Body of pancreas (tissue), 4 donors: ENCODE measurements around the gene HSH2D. TPM values are rescaled to one million over a fixed set of nuclear protein-coding genes. Genes with fewer than 3 reads are reported as not detected.

Experiments
- ATAC-seq: fragments of 150-250 bp; one replicate; pipeline ENCODE4 v1.9.1; 2016
- DNase-seq, 4 donors: peaks; one replicate each; pipeline ENCODE4 v3.0.0-alpha.2; 2019
- H3K27ac ChIP-seq, 4 donors: fragments of 200-600 bp; sonication (generic); 1 replicate in 3 of 4; 2 replicates in 1 of 4; pipeline versions ENCODE4 v1.5.1 to v1.6.1; 2016 to 2019; ENCODE audit warnings: mild to moderate bottlenecking in 1 of 4, mixed read lengths in 1 of 4, moderate library complexity in 1 of 4
- H3K27me3 ChIP-seq, 2 donors: fragments of 200-600 bp; sonication (generic); one replicate each; pipeline ENCODE4 v1.6.0; 2016; ENCODE audit warnings: mild to moderate bottlenecking in 1 of 2
- H3K36me3 ChIP-seq, 2 donors: fragments of 200-600 bp; sonication (generic); replicated peaks in 1 of 2; 2 replicates each; pipeline ENCODE4 v1.5.1; 2016; ENCODE audit warnings: low read depth in 2 of 2; ENCODE audit not compliant: insufficient read depth in 1 of 2
- H3K4me1 ChIP-seq: fragments of 200-600 bp; sonication (generic); one replicate; pipeline ENCODE4 v1.6.0; 2016
- H3K4me3 ChIP-seq, 2 donors: fragments of 200-600 bp; sonication (generic); 1 replicate in 1 of 2; 2 replicates in 1 of 2; pipeline ENCODE4 v1.5.1; 2016 to 2019
- H3K9me3 ChIP-seq, 3 donors: fragments of 200-600 bp; sonication (generic); 1 replicate in 2 of 3; 2 replicates in 1 of 3; pipeline ENCODE4 v1.5.1; 2016
- POLR2A ChIP-seq, 3 donors: fragments of 450-650 bp; IDR thresholded peaks; one replicate each; pipeline ENCODE4 v1.6.1; 2016; ENCODE audit warnings: antibody characterized with exemption in 3 of 3, mild to moderate bottlenecking in 2 of 3
- WGBS, 2 donors: methylation state at CpG; one replicate each; pipeline ENCODE4 v1.1.5; 2017; 5-methylcytosine and 5-hydroxymethylcytosine counted together
- intact Hi-C: fragments of 100-400 bp; cut with DNase I; formaldehyde crosslinking; loops from one replicate; pipeline ENCODE4 v1.15.1; 2023
- total RNA-seq, 2 donors: library from RNA; depleted of rRNA; stranded (reverse); fragments of >200 nt; gene quantifications; one replicate each; pipeline ENCODE4 v1.1.0, GENCODE V29; 2016
- TF ChIP-seq, protein P1 (sequence below), 7 experiments: fragments of 450-650 bp in 4 of 7; fragments of 200-600 bp in 3 of 7; sonication (generic) in 3 of 7; IDR thresholded peaks; one replicate each; pipeline ENCODE4 v1.5.1; 2016 to 2019; ENCODE audit warnings: antibody characterized with exemption in 7 of 7

HSH2D gene
- total RNA-seq, 2 donors from 2014 or later, result 3.6 to 9.6 TPM

GRCh38 chr19:16202320-16203255 lies 59.1 kb downstream of the HSH2D start:
- Histone ChIP-seq H3K4me1 (peaks cover 13% of the 10 kb centered on the region), H3K27me3 (no peaks in the 10 kb centered on the region), H3K27ac (no peak overlapping the region), H3K9me3 (no peaks in the 10 kb centered on the region), H3K36me3 (peaks cover 0 to 3% of the 10 kb centered on the region in 2 donors), H3K4me3 (no peak overlapping the region)
- intact Hi-C loops, result no loop called here
- no peak for TF ChIP-seq POLR2A (IDR thresholded peaks at IDR 0.05)
- TF ChIP-seq, protein P1, sequence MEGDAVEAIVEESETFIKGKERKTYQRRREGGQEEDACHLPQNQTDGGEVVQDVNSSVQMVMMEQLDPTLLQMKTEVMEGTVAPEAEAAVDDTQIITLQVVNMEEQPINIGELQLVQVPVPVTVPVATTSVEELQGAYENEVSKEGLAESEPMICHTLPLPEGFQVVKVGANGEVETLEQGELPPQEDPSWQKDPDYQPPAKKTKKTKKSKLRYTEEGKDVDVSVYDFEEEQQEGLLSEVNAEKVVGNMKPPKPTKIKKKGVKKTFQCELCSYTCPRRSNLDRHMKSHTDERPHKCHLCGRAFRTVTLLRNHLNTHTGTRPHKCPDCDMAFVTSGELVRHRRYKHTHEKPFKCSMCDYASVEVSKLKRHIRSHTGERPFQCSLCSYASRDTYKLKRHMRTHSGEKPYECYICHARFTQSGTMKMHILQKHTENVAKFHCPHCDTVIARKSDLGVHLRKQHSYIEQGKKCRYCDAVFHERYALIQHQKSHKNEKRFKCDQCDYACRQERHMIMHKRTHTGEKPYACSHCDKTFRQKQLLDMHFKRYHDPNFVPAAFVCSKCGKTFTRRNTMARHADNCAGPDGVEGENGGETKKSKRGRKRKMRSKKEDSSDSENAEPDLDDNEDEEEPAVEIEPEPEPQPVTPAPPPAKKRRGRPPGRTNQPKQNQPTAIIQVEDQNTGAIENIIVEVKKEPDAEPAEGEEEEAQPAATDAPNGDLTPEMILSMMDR (IDR thresholded peaks at IDR 0.05), result no peak
- WGBS, 2 donors, result 79 to 84% methylated on average over 21 to 22 of the region's 22 CpGs
- no peak for DNase-seq
- ATAC-seq, result no peak

GRCh38 chr19:16203256-16204004 lies 59.9 kb downstream of the HSH2D start:
- 92 to 94% methylated on average over 14 to 19 of the region's 19 CpGs for WGBS, 2 donors
- DNase-seq (no peak), ATAC-seq (no peak)
- H3K9me3 ChIP-seq, result no peaks in the 10 kb centered on the region
- TF ChIP-seq POLR2A (IDR thresholded peaks at IDR 0.05), result no peak
- TF ChIP-seq, protein P1 (IDR thresholded peaks at IDR 0.05), result no peak
- H3K27me3 ChIP-seq, result no peaks in the 10 kb centered on the region
- H3K4me1 ChIP-seq, result peaks cover 9% of the 10 kb centered on the region
- no peak overlapping the region for H3K4me3 ChIP-seq
- intact Hi-C loops, result no loop called here
- H3K27ac ChIP-seq, result no peak overlapping the region
- H3K36me3 ChIP-seq, result peaks cover 0 to 3% of the 10 kb centered on the region in 2 donors

DNA sequence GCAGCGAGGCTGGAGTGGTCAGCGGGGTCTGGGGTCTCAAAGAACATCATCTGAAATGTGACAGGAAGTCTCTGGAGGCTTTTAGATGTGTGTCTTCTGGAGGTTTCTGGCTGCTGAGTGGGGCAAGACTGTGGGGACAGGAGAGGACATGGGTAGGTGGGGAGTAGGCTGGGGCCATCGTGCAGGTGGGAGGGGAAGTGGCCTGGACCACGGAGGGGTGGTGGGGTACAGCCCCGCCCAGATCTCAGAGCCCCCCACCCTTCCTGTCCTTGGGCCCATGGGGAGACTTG lies 60.5 kb downstream of the HSH2D start:
- H3K9me3 ChIP-seq, result no peaks in the 10 kb centered on the region
- ATAC-seq, result no peak
- H3K4me1 ChIP-seq, result peaks cover 4% of the 10 kb centered on the region
- intact Hi-C loops, result no loop called here
- H3K36me3 ChIP-seq, result peaks cover 0 to 3% of the 10 kb centered on the region in 2 donors
- 87 to 93% methylated on average over 4 to 5 of the region's 5 CpGs for WGBS, 2 donors
- DNase-seq, result no peak
- H3K4me3 ChIP-seq, result no peak overlapping the region
- no peak overlapping the region for H3K27ac ChIP-seq
- no peak for TF ChIP-seq POLR2A (IDR thresholded peaks at IDR 0.05)
- TF ChIP-seq, protein P1 (IDR thresholded peaks at IDR 0.05), result no peak
- no peaks in the 10 kb centered on the region for H3K27me3 ChIP-seq

- H3K4me3 ChIP-seq, result no peak overlapping the region
- TF ChIP-seq, protein P1 (IDR thresholded peaks at IDR 0.05), result no peak
- TF ChIP-seq POLR2A (IDR thresholded peaks at IDR 0.05), result no peak
- H3K4me1 ChIP-seq, result no peaks in the 10 kb centered on the region
- H3K36me3 ChIP-seq, result peaks cover 0 to 5% of the 10 kb centered on the region in 2 donors
- ATAC-seq, result no peak
- no peak for DNase-seq
- WGBS, 2 donors, result 76 to 100% methylated on average over 1 to 11 of the region's 11 CpGs
- H3K27ac ChIP-seq, result no peak overlapping the region
- no peaks in the 10 kb centered on the region for H3K27me3 ChIP-seq
- intact Hi-C loops, result no loop called here
- H3K9me3 ChIP-seq, result no peaks in the 10 kb centered on the region
These were observed 61.9 kb downstream of the HSH2D start for GRCh38 chr19:16205205-16206045.
